GM19043 (cell line): Measurements from ENCODE around the gene SH2D6.
A peak's percentile ranks its signal among the peaks of the same experiment; 100 is the strongest.
"Not testable (repeated sequence)": the region's sequence is repeated elsewhere in the genome, so short reads cannot be mapped to it uniquely, and the experiment has no call there.

Experiments used
- ATAC-seq: cut with Tn5 transposase; IDR thresholded peaks from one replicate; pipeline ENCODE4 v1.9.1; 2021; ENCODE audit warnings: low read depth; ENCODE audit not compliant: unreplicated experiment

The SH2D6 gene

DNA sequence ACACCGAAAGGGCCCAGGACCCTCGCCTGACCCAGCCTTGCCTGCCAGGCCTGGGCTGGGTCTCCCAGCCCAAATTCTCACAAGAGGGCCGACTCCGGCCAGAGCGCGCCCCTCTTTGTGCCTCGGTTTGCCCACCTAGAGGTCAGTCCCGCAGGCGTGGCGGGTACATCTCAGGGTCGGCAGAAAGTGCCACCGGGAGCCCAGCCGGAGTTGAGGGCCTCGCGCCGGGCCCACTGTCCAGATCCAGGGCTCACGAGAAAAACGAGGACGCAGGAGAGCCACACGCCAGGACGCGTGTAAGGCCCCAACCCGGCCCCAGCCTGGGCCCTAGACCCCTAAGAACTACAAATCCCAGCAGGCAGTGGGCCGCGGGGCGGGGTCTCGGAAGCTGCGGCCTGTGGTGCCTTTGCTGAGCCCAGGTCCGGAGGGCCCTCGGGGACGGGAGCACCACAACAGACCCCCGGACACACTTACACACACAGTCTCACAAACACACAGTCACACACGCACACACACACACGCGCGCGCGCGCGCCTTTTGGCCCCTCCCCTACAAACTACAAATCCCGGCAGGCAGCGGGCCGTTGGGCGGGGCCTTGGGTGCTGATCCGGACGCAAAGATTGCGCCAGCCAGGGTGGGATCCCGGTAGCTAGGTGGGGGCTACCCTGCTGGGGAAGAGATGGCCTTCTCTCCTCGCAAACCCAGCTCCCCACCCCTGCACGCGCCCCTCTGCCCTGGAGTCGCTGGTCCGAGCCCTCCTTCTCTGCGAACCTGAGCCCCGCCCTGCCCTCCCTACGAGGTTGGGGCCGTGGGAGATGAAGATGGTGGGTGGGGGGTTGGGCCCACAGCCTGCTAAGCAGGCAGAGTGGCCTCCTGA lies at the start of gene SH2D6:
Gene SH2D6 (plus strand): TSS at position 583 of the 877 bp plus-strand sequence. CDS start 10,752 bp downstream, outside the sequence.
- peak; percentile 78 for ATAC-seq

DNA sequence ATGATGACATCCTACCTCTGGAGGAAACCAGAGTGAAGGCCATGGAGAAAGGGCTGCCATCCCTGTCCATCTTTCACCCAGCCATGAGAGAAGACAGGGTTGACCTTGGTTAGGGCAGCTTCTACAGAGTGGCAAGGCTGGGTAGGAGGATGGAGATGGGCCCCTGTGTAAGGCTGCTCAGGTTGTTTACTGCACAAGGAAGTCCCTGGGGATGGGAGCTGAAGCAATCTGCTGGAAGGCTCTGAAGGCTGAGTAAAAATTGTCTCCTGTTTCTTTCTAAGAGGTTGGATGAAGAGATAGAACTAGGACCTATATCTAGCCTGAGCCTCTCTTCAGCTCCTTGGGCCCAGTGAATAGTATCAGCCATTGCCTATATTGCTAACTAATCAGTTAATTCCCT lies 49.6 kb upstream of the SH2D6 start:
- ATAC-seq = no peak

DNA sequence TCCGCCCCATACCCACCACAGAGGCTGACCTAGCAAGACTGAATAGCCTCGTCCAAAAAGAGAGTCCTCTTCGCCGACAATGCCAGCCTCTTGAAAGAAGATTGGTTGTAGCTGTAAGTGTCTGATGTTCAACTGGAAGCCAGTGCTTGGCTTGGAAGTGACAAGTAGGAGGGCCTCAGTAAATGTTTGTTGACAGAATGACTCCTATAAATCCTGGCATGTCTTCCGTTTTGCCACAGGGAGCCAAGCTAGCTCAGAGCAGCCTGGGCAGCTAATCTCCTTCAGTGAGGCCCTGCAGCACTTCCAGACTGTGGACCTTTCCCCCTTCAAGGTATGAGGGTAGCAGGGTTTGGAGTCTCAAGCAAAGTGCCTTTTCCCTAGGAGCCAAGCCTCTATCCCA lies 49.0 kb upstream of the SH2D6 start:
- ATAC-seq = no peak

DNA sequence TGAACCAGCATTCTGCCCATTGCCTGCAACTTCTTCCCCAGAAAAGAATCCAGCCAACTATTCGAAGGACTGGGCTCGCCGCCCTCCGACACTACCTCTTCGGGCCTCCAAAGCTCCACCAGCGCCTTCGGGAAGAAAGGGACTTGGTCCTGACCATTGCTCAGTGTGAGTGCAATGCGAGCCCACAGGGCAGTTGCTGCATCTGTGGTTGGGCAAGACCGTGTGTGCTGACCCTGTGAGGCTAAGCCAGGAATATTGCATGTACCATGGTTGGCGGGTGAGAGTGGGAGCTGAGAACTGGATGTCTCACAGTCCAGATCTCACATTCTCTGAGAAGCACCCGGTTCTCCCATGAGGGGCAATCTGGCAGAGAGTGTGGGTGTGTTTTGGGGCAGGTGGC lies 47.5 kb upstream of the SH2D6 start:
- ATAC-seq = no peak

DNA sequence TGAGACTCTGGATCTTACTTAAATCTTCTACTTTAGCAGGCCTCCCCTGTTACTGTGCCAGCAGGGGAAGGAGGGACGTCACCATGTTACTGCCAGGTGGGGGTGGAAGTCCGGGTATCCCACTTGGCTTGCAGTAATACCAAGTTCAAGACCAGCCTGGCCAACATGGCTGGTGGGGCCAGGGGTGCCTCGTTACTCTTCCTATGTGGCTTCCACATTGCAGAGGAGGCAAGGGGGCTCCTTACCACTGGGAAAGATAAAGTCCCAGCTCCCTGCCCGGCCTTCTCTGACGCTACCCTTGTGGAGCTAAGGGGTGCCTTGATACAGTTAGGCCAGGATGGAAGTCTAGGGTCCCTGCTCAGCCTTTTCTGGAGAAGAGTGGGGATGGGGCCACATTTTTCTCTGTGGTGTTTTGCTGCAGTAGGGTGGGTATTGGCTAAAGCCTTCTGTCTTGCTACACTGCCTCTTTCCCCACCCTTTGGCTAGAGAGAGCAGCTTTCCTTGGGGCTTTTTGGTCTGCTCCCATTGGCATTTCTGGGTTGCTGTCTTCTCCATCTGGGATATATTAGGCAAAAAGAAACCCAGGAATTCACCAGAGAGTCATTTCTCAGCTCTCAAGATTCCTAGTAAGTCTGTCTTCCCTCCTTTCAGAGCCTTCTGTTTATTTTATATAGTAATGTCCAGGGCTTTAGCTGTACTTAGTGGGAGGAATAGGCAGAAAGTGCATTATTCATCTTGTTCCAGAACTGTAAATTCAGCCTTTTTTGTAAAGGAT lies 42.0 kb upstream of the SH2D6 start:
- no peak for ATAC-seq

DNA sequence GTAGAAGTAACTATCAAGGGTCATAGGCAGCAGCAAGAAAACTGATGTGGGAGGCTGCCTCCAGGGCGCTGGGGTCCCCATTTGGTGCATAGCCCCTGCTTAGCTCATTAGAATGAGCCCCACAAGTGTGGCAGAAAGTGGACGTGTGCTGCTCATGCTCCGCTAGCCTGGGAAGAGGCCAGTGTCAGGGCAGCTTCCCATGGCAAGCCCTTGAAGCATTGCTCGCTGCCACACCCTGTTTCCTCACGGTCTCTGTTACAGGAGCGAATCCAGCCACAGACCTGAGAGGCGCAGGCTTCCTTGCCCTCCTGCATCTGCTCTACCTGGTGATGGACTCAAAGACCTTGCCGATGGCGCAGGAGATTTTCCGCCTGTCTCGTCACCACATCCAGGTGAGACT lies 41.4 kb upstream of the SH2D6 start:
- ATAC-seq = no peak

DNA sequence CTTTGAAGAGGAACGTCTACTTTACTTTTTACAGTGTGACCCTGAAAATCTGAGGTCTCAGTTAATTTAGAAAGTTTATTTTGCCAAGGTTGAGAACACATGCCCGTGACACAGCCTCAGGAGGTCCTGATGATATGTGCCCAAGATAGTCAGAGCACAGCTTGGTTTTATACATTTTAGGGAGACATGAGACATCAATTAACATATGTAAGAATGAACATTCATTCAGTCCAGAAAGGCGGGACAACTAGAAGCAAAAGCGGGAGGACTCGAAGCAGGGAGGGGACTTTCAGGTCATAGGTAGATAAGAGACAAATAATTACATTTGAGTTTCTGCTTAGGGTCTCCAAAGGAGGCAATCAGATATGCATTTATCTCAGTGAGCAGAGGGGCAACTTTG lies 40.3 kb upstream of the SH2D6 start:
- ATAC-seq = no peak

DNA sequence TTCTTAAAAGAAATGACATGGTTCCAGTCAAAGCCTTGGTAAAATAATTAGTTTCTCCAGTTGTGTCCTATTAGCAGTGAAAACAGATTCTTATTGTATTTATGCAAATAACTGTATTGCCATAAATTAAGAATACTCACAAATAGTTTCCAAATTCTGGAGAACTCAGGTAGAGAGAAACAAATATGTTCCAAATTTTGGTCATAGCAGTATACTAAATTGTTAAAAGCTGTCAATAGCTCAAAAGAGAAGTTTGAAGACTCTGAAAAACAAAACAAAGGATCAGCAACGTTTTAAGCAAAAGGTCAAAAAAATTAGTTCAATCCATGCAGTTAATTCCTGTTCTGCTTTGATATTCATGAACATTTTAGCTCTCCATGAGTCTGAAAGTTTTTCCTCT lies 38.5 kb upstream of the SH2D6 start:
- ATAC-seq = no peak

DNA sequence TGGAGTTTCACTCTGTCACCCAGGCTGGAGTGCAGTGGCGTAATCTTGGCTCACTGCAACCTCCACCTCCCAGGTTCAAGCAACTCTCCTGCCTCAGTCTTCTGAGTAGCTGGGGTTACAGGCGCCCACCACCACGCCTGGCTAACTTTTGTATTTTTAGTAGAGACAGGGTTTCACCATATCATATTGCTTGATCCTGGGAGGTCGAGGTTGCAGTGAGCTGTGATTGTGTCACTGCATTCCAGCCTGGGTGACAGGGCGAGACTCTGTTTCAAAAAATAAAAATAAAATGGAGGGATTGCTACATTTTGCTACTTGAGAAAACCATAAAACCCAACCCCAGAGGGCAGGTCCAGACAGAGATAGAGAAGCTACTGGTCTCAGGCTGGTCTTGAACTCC lies 35.4 kb upstream of the SH2D6 start:
- not testable (repeated sequence) for ATAC-seq

DNA sequence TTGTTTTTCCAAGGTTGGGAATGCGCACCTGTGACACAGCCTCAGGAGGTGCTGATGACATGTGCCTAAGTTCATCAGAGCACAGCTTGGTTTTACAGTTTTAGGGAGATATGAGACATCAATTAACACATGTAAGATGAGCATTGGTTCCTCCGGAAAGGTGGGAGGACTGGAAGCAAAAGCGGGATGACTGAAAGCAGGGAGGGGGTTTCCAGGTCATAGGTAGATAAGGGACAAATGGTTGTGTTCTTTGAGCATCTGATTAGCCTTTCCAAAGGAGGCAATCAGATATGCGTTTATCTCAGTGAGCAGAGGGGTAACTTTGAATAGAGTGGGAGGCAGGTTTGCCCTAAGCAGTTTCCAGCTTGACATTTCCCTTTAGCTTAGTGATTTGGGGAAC lies 34.7 kb upstream of the SH2D6 start:
- ATAC-seq = no peak

DNA sequence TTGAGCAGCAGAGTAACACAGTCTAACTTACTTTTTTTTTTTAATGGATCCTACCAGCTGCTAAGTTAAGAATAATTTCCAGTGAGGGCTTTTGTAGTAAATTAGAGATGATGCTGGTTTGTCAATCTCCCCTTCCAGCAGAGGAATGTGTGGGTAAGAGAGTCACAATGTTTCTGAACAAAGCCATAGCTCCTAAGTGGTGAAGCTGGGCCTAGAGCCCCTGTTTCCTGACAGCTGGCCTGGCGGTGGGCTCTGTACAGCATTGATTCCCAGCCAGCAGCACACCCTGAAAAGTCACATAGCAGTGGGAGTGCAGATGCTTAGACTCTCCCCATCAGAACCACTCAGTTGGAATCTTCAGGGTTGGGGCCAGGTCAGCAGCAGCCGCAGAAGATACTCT lies 32.8 kb upstream of the SH2D6 start:
- no peak for ATAC-seq

DNA sequence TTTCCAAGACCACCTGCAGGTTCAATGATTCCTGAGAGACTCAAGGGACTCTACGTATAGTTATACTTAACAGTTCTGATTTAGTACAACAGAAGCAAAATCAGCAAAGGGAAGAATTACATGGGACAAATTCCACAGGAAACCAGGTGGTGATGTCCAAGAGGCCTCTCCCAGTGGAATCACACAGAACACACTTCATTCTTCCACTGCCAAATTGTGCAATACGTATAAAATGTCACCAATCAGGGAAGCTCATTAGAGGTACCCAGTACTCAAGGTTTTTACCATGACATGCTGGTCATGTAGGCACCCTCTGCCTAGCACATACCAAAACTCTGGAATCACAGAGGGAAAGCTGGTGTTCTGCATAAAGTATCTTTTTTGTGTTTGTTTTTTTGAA lies 30.8 kb upstream of the SH2D6 start:
- no peak for ATAC-seq

DNA sequence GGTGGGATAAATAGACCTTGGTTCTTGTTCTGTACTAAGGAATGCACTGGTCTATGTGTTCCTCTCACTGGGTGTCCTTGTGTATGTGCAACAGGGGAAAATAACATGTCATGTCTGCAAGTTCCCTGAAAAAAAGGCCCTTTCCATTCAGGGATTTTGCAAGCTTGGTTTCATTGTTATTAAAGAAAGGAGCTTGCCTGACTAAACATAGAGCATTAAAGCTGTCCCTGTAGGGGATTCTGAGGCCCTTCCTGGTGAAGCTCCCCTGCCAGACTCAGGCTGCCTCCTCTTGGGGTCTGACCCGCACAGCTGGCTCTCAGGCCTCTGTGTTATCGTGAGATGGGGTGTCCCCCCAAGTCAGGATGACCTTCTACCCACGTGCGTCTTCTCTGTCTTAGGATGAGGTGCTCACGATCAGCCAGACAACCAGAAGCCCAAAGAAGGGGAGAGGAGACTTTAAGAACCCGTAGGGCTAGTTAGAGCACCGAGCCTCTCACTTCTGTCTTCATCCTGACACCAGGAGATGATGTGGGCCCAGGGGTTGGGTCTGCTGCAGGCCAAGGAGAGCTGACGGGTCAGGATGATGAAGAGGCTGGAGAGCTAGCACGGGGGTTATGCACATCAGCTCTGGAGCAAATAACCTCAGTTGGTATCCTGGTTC lies 29.5 kb upstream of the SH2D6 start:
- no peak for ATAC-seq

DNA sequence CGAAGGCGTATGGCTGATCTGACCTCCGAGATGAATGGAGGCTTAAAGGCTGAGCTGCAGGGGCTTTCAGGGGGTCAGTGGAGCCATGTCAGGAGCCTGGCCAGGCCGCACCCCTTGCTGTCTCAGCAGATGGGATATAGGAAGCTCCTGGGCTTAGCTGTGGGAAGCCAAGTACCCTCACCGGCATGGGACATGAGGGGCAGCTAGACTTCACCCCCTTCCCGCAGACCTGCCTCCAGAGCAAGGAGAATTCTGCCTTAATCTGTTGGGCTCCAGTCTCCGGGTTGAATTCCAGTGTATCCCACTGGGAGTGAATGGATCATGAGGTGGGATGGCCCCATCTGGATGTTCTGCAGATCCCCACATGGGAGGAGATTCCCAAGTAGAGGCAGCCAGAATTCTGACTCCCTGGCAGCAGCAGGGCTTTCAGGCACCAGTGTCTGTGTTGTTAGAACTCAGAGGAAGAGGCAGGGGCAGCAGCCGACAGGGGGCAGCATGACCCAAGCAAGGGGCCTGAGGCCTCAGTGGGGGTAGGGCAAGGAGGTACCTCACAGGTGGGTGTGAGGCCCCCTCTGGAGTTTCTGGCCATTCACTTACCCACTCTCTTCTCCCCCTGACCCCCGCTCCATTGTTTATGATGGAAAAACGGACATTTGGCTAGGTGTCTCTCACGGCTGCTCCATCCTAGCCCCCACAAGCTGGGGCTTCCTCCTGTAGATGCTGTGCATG lies 27.4 kb upstream of the SH2D6 start:
- ATAC-seq = no peak

DNA sequence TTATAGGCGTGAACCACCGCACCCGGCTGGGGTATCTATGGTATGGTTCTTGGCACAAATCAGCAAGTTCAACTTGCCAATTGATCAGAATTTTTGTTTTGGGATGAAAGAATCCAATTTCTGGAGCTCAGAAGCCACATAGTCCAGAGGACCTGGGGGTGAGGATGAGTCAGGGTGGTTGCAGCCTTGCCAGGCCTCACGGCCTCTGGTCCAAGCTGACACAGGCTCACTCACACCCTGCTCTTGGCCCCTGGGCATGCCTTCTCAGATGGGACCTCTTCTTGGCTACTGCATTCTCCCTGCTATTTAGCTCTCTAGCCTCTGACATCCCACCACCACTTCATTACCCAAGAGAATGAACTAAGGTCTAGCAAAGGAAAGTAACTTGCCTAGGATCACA lies 24.7 kb upstream of the SH2D6 start:
- ATAC-seq = no peak

DNA sequence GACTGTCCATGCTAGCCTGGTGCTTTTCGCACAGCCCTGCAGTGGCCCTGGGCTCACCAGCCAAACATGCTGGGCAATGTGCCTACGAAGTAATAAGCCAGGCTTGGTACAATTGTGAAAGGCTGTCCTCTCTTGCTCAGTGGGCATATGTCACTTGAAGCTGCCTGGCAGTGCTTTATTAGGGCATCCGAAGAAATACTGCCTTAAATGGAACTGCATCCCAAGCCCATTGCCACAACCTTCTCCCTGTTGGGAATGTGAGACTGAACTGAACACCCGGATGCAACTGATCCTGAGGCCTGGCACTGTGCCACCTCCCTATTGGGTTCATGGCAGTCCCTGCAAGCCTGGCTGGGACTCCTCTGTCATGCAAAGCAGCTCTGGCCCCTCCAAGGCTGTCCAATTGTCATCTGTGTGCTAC lies 24.2 kb upstream of the SH2D6 start:
- no peak for ATAC-seq

DNA sequence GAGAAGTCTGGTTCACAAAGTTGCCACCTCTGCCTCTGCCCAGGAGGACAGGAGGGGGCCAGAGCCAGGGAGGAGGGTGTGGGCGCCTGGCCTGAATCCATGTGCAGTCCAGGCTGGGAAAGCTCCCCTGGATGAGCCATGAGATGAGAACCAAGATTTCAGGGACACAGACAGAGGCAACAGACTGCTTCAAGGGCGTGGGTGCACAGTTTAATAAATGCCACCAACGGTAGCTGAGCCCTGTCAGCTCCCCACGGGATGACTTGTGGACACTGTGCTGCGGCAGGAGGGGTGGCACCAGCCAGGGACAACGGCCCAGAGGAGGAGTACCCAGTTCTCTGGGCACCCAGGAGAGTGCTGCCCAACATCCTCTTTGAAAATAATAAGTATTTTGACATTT lies 23.5 kb upstream of the SH2D6 start:
- ATAC-seq = no peak

DNA sequence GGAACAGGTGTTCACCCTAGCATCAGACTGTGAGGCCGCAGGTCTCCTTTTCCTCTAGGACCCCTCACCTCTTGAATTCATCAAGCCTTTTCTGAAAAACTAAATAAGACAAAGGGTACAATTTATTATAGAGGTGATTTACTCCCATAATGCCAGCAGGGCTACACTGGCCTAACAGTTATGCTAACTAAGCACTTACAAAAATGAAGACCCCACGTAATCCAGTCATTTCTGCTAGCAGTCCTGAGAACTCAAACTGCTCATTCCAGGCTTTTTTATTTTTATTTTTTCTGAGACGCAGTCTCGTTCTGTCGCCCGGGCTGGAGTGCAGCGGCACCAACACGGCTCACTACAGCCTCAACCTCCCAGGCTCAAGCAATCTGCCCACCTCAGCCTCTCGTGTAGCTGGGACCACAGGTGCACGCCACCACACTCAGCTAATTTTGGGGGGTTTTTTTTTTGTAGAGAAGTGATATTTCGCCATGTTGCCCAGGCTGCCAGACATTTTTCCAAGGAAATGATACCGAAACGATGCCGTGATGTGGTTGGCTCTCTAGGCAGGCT lies 22.5 kb upstream of the SH2D6 start:
- ATAC-seq = no peak

DNA sequence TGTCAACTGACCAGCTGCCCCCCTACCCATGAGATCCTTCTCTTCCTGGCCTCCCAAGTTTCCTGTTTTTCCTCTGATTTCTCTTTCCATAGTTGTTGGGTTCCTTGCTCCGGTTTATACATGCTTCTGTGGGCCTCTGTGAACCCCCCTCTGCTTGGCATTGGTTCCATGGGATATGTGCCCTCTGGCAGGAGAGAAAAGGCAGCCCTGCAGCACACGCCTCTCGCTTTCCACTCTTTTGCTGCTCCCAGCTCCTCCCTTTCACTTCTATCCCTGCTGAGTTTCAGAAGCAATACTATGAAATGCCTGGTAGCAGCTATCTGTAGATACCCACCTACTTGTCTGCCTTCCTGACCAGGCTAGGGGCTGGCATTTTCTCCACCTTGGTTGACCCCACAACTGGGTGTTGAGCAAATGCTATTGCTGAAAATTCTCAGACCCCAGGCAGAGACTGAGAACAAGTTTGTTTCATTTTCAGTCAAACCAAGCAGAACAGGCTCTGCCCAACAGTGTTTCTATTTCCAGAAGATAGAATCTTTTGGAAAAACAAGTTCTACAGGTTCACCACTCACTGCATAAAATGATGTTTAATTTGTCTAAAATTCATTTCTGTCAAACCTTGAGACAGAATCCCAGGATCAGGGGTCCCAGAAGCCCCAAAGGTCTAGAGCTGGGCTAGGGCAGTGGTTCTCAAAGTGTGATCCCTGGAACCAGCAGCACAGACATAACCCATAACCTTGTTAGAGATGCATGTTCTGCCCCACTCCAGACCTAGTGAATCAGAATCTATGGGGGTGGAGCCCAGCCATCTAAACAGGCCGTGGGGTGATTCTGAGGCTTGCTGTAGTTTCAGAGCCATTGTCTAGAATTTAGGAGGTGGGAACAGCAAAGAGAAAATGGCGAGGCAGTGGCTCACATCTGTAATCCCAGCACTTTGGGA lies 21.7 kb upstream of the SH2D6 start:
- ATAC-seq = no peak
